HG02943 (cell line): ENCODE results near the gene PKDCC.

Experiments
- ATAC-seq: cut with Tn5 transposase; IDR thresholded peaks from one replicate; pipeline ENCODE4 v1.9.1; 2021; ENCODE audit warnings: mild to moderate bottlenecking, low read depth, moderate library complexity; ENCODE audit not compliant: unreplicated experiment

PKDCC gene, protein sequence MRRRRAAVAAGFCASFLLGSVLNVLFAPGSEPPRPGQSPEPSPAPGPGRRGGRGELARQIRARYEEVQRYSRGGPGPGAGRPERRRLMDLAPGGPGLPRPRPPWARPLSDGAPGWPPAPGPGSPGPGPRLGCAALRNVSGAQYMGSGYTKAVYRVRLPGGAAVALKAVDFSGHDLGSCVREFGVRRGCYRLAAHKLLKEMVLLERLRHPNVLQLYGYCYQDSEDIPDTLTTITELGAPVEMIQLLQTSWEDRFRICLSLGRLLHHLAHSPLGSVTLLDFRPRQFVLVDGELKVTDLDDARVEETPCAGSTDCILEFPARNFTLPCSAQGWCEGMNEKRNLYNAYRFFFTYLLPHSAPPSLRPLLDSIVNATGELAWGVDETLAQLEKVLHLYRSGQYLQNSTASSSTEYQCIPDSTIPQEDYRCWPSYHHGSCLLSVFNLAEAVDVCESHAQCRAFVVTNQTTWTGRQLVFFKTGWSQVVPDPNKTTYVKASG

DNA sequence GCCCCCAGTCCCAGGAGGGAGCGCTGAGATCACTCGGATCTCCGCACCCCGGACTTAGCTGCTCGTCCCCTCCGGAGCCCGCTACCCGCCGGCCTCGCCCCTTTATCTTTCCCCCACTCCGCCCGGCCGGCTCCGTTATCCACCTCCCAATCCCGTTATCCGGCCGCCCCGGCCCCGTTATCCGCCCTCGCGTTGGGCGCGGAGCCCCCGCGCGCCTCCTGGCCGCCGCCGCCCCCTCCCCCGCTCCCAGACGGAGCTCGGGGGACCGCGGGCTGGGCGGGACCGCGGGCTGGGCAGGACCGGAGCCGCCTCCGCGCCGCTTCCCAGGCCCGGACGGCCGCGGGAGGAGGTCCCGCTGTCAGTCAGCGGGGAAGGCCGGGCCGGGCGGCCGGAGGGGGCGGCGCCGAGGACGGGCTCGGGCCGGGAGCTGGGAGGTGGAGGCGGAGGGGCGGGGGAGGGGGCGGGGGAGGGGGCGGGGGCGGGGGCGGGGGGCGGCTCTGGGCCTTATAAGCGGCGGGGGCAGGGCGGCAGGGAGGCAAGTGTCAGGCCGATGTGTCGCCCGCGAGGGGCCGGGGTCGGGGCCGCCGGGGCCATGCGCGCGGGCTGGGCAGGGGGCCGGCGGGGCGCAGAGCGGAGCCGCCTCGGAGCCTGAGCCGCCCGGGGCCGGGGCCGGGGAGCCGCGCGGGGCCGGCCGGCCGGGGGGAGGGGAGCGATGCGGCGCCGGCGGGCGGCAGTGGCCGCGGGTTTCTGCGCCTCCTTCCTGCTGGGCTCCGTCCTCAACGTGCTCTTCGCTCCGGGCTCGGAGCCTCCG is at the start of gene PKDCC:
TSS of gene PKDCC (plus strand) at position 534 of the 811 bp plus-strand sequence. CDS start at position 713, 179 bp downstream.
- no peak for ATAC-seq

DNA sequence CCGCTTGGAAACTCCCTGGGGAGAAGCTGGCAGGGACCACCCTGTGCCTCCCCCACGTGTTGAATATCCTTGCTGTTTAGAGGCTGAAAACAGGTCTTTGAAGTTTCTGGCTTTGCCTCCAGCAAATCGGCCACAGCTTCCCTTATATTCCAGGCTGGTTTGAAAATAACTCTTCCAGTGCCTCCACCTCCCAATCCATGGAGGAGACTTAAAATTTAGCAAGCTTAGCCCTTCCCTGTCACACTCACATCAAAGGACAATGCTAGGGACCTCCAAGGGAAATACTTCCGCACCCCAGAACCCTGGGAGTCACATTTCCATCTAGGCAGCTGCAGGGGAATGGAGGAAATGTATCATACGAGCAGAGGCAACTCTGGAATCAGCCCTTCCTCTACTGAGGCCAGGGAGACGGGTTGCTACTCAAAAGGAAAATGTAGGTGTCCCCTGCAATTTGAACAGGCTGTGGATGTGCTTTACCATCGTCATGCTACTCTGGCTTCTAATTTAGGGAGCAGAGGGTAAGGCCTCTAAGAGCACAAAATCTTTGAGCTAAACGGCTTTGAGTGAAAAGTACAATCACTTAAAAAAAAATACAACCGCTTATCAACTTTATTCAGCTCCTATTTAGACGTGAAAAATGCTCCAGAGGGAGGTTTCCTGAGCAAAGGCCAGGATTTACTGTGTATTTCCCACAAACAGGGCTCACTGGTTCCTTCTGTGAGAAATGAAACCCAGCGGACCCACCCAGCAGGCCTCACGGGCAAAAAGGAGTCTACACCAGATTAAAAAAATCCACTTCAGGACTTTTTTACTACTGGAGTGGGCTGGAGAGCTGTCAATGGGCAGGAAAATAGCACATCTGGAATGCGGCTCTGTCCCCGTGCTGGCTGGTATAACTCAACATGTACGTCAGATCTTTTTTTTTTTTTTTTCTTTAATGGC is 49.4 kb upstream of the PKDCC start:
- no peak for ATAC-seq

DNA sequence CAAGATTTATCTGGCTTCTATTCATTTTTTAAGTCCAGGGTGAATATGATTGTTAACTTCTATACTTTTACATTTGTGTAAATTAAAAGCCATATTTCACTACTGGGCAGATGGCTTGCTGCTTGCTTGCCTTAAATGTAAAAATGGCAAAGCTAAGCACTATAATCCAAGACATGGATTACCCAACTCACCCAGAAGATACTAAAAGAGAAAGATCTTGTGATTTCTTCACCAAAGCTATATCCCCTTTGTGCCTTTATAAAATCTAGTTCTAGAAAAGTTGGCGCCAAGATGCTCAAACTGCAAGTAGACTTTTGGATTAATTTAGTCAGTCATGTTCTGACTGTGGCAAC is 48.7 kb upstream of the PKDCC start:
- no peak for ATAC-seq

DNA sequence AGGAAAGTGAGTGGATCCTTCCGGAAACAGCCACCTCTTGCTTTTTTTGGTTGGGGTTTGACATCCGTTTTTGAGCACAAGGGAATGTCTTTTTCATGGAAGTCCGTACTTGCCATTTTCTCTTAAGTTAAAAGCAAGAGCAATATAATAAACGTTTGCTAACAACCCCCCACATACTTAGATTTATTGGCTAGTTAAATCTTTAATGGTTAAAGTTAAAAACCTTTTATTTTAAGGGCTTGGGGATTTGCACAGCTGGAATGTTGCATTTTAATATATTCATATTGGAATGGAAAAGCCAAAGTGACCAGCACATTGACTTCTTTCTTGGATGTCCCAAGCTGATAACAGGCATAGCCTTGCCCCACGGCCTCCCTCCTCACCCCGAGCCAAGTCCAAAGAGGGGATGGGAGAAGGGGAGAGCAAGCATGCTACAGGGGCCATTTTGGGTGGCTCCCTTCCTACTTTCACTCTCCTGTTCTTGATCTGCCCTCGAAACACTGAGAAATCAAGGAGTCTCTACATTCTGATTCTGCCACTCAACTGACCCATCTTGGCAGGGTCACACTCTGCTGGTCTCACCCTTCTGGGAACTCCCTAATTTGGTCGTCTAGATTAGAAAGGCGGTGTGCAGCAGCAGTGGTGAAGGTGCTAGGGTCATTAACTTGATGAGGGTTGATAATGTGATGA is 48.1 kb upstream of the PKDCC start:
- ATAC-seq = no peak

DNA sequence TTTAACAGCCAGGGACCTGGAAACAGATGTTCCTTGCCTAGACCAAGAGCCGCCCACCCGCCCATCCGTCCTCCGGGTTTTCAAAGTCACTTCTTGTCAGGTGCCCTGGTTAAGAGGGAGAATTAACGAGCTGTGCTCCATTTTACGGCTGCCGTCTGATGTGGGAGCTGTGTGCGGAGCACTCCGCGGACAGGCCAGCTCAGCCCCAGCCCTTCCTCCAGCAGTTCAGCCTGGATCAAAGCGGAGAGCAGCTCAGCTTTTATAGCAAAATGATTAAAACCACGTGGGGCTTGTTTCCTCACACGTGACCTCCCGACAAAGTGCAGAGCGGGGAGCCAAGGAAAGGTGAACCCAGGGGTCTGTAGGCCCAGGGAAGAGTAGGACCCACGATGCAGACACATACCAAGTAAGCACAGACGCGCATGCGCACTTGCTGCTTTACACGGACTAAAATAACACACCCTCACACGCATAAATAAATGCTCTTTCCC is 46.1 kb upstream of the PKDCC start:
- ATAC-seq = no peak

DNA sequence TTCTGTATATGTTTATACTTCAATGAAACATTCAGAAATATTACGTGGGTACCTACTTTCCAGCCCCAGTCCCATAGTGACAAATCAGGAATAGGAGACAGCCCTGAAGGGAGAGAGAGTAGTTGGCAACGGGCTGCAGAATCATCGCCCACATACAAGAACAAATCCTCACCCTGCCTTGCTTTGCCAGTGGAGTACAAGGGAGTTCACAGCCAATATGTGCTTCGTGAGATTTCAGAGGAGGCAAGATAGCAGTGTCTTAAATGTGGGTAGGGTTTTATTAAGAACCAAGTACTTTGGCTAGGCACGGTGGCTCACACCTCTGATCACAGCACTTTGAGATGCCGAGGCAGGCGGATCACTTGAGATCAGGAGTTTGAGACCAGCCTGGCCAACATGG is 40.3 kb upstream of the PKDCC start:
- no peak for ATAC-seq

DNA sequence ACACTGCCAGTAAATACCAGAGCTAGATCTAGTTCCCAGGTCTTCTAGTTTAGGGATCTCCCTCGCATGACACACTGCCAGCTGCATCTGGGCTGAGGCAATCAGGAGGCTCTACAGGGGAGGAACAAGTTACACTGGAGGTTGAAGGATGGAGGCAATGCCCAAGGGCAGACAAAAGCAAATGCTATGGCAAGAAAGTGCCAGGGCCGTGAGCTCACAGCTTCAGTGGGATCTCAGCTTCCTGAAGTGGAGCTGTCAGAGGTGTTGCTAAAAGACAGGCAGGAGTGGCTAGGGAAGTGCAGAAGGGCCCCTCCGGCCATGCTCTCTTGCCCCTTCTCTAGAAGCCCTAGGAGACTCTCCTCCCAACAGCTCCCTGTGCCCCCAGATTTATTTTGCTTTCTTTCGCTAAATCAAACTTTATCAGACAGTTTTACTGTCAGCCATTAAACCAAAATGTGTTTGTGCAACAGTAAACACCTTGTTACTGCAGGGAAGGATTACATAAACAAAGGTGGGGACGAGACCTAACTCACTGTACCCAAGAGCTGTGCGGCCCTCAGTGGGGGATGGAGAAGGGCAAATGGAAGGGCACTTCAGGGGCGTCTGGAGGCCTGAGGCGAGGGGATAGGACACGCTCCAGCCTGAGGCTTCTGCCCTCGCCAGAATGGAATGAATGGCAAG is 39.4 kb upstream of the PKDCC start:
- no peak for ATAC-seq

DNA sequence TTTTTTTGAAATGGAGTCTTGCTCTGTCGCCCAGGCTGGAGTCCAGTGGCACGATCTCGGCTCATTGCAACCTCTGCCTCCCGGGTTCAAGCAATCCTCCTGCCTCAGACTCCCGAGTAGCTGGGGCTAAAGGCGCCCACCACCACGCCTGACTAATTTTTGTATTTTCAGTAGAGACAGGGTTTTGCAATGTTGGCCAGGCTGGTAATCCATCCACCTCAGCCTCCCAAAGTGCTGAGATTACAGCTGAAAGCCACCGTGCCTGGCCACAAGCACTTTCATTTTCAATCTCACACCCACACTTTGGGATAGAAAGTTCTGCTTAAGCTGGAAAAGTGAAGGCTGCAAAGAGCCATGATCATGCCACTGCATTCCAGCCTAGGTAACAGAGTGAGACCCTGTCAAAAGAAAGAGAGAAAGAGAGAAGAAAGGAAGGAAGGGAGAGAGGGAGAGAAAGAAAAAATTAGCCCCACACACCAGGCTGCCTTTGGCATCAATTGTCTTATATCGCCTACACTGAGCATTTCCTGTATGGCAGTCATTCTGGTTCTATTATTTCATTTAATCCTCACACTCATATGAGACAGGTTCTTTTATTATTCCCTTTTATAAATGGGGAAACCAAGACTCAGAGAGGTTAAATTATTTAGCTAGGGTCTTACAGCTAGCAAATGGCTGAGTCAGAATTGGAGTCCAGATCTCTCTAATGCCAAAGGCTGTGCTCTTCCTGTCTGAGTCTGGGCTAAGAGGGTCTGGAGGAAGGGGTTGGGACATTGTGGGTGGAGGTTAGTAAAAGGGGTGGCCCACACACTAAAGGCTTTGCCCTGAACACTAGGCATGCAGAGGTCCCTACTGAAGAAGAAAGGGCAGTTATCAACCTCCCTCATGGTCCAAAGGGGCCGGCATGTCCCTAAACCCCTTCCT is 37.9 kb upstream of the PKDCC start:
- ATAC-seq = no peak

DNA sequence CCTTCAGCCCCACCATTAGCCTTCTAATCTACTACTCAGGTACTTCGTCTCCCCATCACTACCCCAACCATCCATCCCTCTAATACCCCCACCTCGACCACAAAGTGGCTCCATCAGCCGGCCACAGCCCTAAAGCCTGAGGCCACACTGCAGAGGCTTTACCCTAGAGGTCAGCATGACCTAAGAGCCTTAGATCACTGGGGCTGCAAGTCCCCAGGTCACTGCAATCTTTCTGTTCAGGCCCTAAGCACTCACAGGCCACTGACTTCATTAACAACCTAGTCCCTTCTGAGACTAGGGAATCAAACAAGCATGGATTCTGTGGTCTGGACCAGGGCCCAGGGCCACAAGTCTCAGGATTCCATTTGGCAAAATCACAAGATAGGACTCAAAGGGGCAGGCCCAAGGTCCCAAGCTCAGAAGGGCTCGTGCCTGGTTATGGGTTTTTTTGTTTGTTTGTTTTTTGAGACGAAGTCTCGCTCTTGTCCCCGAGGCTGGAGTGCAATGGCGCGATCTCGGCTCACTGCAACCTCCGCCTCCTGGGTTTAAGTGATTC is 37.0 kb upstream of the PKDCC start:
- no peak for ATAC-seq

DNA sequence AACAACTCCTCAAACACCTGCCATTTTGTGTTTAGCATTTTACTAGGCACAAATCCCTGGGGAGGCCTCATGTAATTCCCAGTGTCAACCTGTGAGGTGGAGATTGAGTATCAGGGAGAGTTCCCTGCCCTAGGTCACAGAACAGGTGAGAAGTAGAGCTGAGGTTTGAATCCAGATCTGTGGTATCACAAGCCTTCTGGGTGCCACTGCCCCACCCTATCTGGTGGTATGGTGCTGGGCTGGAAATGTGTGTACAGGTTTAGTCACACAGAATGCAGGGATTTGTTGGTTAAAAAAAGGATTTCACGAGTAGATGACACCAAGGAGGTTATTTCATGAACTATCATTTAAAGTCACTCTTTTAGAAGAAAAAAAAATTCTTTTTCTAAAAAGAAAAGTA is 35.7 kb upstream of the PKDCC start:
- no peak for ATAC-seq

DNA sequence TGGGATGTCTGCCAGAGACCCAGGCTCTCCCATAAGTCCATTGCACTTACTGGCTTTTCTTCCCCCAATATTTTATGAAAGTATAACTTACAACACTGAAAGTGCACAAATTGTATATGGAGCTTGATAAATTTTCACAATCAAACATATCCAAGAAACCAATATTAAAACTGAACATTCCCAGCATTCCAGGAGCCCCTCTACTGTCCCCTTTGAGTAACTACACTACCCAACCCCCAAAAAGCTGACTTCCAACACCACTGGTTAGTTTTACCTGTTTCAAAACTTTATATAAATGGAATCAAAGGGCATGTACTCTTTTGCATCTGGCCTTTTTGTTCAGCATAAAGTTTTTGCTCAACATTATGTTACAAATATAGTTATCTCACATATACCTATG is 35.2 kb upstream of the PKDCC start:
- no peak for ATAC-seq

DNA sequence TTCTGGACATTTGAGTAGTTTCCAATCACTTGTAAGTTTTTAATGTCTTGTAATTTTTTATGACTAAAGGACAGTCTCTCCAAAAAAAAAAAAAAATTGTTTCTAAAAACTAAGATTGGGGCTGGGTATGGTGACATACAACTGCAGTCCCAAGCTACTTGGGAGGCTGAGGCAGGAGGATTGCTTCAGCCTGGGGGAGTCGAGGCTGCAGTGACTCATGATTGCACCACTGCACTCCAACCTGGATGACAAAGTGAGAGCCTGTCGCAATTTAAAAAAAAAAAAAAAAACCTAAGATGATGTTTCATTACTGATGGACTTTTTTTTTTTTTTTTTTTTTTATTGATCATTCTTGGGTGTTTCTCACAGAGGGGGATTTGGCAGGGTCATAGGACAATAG is 34.4 kb upstream of the PKDCC start:
- ATAC-seq = no peak

DNA sequence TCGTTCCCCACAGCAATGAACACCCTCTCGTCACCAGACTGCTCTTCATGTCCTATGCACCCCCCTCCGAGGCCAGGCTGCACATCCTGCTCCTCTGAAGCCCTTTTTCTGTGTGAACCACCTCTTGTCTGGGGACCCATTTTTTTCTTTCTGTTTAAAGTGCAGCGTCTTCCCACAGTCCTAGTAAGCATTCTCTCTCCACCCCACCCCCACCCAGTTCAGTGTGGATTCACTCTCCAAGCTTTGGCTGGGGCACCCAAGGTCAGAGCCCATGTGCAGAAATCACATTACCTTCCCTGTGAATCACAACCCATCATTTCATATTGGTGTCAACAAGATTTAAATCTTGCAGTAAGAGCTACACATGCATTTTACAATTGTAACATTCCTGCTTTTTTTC is 26.4 kb upstream of the PKDCC start:
- ATAC-seq = no peak

DNA sequence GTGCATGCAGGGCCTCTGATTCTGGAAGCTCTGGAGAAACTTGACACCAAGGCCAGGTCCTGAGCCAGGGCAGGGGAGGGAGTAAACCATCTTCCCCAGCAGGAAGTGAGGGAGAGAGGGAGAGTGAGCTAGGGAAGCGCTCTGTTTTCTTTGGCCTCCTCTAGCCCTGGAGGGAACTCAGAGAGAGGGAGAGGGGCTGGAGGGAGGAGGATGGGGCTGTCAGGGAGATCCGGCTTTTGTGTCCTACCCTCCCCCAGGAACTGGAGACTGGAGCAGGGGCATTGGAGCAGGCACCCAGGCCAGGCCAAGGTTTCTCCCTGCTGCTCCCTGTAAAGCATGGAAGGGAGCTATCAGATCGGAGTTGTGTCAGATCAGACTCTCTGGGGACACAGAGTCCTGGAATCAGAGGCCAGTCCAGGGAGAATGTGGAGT is 22.7 kb upstream of the PKDCC start:
- no peak for ATAC-seq

DNA sequence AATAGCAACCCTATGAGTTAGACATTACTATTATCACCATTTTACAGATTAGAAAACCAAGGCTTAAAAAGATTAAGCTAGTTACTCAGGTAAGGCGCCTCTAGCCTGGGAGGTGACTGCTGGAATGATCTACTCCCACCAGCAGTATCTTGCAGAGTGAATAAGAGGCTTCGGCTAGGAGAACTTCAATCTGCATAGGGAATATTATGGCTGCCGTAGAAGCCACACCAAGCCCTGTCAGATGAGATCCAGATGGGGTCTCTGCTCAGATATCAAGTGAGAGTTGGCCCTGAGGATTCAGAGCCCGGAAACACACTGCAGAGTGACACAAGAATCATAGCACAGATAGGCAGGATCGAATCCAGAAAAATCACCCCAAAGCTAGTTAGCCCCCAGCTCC is 21.5 kb upstream of the PKDCC start:
- no peak for ATAC-seq

DNA sequence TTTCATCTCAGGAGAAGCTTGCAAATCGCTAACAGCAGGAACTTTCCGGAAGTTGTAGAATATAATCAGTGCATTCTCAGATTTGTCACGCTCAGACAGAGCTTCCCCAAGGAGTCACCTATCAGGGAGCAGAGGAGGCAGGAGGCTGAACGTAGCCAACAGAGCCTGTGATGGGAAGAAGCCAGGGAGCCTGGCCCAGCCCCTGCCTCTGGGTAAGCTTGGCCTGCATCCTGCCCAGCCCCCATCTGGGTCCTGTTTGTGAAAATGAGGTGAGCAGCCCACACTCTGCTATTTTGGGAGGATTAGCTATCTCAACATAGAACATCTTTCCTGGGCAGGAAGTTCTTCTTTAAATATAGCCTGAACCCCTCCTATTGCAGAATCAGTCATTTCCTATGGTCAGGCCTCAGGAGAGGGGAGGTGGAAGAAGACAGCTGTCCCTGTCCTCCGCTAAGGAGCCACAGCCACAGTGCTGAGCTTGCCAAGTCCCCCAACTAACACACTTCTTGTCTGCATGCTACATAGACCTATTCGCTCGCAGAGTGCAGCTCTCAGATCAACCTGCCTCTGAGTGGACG is 19.2 kb upstream of the PKDCC start:
- ATAC-seq = no peak

DNA sequence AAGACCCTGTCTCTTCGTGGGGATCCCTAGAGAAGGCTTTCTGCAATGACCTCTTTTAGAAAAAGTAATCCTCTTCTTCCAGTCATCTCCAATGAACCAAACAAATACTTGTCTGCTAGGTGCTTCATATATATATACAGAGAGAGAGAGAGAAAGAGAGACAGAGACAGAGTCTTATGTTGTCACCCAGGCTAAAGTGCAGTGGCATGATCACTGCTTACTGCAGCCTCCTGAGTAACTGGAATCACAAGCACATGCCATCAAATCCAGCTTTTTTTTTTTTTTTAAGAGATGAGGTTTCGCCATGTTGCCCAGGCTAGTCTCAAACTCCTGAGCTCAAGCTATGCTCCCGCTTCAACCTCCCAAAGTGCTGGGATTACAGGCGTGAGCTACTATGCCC is 18.6 kb upstream of the PKDCC start:
- ATAC-seq = no peak
